HG03575 (cell line): ENCODE data around the gene DGKI.
"Not testable (repeated sequence)": the region's sequence is repeated elsewhere in the genome, so short reads cannot be mapped to it uniquely, and the experiment has no call there.

Experiments used
- ATAC-seq: cut with Tn5 transposase; IDR thresholded peaks from one replicate; pipeline ENCODE4 v1.9.1; 2021; ENCODE audit not compliant: unreplicated experiment, insufficient number of reproducible peaks, low FRiP score; ENCODE audit errors: extremely low read depth

DGKI gene

GRCh38 chr7:137839903-137840779, 6.6 kb downstream of the DGKI start:
- ATAC-seq, result no peak

- no peak for ATAC-seq
These were observed 8.0 kb downstream of the DGKI start for GRCh38 chr7:137838706-137839315.

GRCh38 chr7:137836541-137836940, 10.2 kb downstream of the DGKI start:
- no peak for ATAC-seq

GRCh38 chr7:137836113-137836509, 10.7 kb downstream of the DGKI start:
- ATAC-seq, result no peak

- no peak for ATAC-seq
These were observed 11.2 kb downstream of the DGKI start for GRCh38 chr7:137835486-137836112.

GRCh38 chr7:137834552-137834951, 12.2 kb downstream of the DGKI start:
- ATAC-seq, result no peak

- not testable (repeated sequence) for ATAC-seq
These were observed 13.8 kb downstream of the DGKI start for GRCh38 chr7:137832990-137833389.

- no peak for ATAC-seq
These were observed 14.4 kb downstream of the DGKI start for GRCh38 chr7:137832382-137832781.

- not testable (repeated sequence) for ATAC-seq
These were observed 15.2 kb downstream of the DGKI start for GRCh38 chr7:137831555-137831954.

GRCh38 chr7:137829337-137829992, 17.3 kb downstream of the DGKI start:
- no peak for ATAC-seq

GRCh38 chr7:137828456-137828855, 18.3 kb downstream of the DGKI start:
- ATAC-seq, result no peak

GRCh38 chr7:137825489-137825888, 21.3 kb downstream of the DGKI start:
- ATAC-seq, result no peak

- peak; percentile 67 for ATAC-seq
These were observed 25.9 kb downstream of the DGKI start for GRCh38 chr7:137820677-137821420.

- no peak for ATAC-seq
These were observed 26.6 kb downstream of the DGKI start for GRCh38 chr7:137820156-137820555.

GRCh38 chr7:137818036-137818435, 28.7 kb downstream of the DGKI start:
- ATAC-seq, result no peak

GRCh38 chr7:137816696-137817320, 30.0 kb downstream of the DGKI start:
- no peak for ATAC-seq

GRCh38 chr7:137813541-137813940, 33.2 kb downstream of the DGKI start:
- ATAC-seq, result no peak

GRCh38 chr7:137810248-137810647, 36.5 kb downstream of the DGKI start:
- no peak for ATAC-seq
